ENCODE data around the gene CHRNA1. TPM values are rescaled to one million over a fixed set of nuclear protein-coding genes. Genes with fewer than 3 reads are reported as not detected.
A peak's percentile ranks its signal among the peaks of the same experiment; 100 is the strongest.

CHRNA1 gene
- total RNA-seq, 2 experiments from 2014 or later = not detected

- ATAC-seq = no peak
- peaks cover 38% of the 10 kb centered on the region for H3K4me1 Mint-ChIP-seq
- DNase-seq = no peak
- H3K4me3 Mint-ChIP-seq = no peak overlapping the region
- no peak overlapping the region for H3K27ac Mint-ChIP-seq
- ChIA-PET CTCF (interaction anchor here (0.8 to 2.5 kb wide), 5 partner anchors 10 to 51 kb away, joined by 3 to 14 read pairs (median 5); no protein-coding TSS in a partner anchor), POLR2A (no interaction called here)
- H3K27me3 Mint-ChIP-seq = no peaks in the 10 kb centered on the region
- no peaks in the 10 kb centered on the region for H3K9me3 Mint-ChIP-seq (ENCODE audit: low read depth)
- intact Hi-C loops (cut with DNase I, micrococcal nuclease) = no loop called here
- no peaks in the 10 kb centered on the region for H3K36me3 Mint-ChIP-seq (ENCODE audit: low read depth)
Measured at GRCh38 chr2:174781298-174781697, 17.0 kb upstream of the CHRNA1 start.

DNA sequence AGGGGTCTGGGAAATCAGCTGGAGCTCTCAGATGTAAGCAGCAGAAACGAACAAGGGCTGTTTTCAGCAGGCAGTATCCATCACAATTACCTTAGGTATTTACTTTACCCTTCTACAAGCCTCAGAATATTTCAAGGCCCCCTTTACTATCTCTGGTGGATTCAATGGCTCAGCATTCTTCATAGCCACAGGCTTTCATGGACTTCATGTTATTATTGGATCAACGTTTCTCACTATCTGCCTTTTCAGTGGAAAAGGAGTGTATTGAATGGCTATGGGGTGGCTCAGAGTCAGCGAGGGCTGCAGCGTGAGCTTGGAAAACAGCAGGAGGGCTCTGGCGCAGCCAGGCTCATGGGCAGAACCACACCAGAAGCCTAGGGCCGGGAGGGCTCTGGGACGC, 16.6 kb upstream of the CHRNA1 start:
- POLR2A ChIA-PET = no interaction called here
- Mint-ChIP-seq H3K27ac (no peak overlapping the region), H3K27me3 (no peaks in the 10 kb centered on the region), H3K4me3 (no peak overlapping the region), H3K9me3 (ENCODE audit: low read depth) (no peaks in the 10 kb centered on the region), H3K4me1 (peaks cover 43% of the 10 kb centered on the region), H3K36me3 (ENCODE audit: low read depth) (no peaks in the 10 kb centered on the region)
- intact Hi-C loops (cut with DNase I, micrococcal nuclease) = no loop called here
- CTCF ChIA-PET = interaction anchor here (0.8 to 2.5 kb wide), 5 partner anchors 10 to 51 kb away, joined by 3 to 14 read pairs (median 5); no protein-coding TSS in a partner anchor
- DNase-seq (no peak), ATAC-seq (no peak)

DNA sequence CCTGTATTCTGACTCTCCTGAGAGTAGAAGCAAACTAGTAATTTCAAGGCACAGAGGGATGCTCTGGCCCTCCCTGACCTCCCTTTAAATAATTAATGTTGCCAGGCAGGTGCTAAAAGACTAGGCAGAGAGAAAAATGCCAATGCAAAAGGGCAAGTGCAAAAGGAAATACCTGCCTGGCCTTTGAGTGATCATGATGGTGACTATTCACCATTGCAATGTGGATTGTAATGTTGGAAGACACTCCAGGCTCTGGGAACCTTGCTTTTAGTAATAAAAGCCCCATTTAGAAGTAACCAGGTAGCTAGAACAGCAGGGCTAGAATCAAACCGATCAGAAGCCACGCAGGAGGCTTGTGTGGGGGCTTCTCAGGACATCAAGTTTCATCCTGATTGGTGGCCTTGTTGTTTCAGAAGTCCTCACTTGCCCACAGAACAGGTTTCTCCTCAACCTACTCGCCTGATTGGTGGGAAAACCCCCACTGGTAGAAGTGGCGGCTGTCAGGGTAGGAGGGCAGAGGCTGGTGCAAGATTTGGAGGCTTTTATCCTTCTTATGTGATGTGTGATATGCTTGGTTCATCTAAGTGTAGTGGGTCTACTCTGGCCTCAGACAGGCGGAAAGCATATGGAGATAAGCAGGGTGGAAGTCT, 16.0 kb upstream of the CHRNA1 start:
- peak overlapping the region; percentile 10 for H3K27ac Mint-ChIP-seq
- DNase-seq = no peak
- H3K4me3 Mint-ChIP-seq = no peak overlapping the region
- intact Hi-C loops (cut with DNase I, micrococcal nuclease) = no loop called here
- H3K9me3 Mint-ChIP-seq (ENCODE audit: low read depth) = no peaks in the 10 kb centered on the region
- ATAC-seq = no peak
- POLR2A ChIA-PET = no interaction called here
- no peaks in the 10 kb centered on the region for H3K36me3 Mint-ChIP-seq (ENCODE audit: low read depth)
- H3K27me3 Mint-ChIP-seq = no peaks in the 10 kb centered on the region
- CTCF ChIA-PET = interaction anchor here (1.0 to 2.5 kb wide), 4 partner anchors 31 to 260 kb away, joined by 3 to 14 read pairs (median 3); no protein-coding TSS in a partner anchor
- peaks cover 48% of the 10 kb centered on the region for H3K4me1 Mint-ChIP-seq

DNA sequence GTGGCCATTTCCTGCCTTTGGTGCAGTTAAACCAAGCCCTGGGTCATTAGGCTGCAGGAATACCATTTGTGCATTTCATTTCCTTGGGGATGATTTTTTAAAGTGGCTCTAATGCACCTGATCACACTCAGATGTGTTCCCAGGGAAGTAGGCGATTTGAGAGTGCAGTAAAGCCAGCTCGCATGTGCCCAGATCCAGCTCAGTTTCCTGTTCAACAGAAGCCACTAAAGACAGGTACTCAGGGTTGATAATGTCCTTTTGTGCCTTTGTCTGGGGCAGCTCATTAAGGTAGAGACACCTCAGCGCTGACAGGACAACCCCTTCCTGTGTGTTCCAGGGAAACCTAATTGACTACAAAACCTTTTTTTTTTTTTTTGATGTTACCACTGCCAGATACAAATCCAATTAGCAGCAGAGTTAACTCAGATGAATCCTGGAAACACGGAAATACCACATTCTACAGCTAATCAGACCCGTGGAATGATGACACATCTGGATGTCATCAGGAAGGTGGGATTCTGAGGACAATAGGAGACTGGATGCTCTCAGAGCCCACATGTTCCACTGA, 15.2 kb upstream of the CHRNA1 start:
- Mint-ChIP-seq H3K4me1 (peaks cover 48% of the 10 kb centered on the region), H3K36me3 (ENCODE audit: low read depth) (no peaks in the 10 kb centered on the region), H3K27ac (peak overlapping the region; percentile 73), H3K27me3 (no peaks in the 10 kb centered on the region), H3K9me3 (ENCODE audit: low read depth) (no peaks in the 10 kb centered on the region), H3K4me3 (no peak overlapping the region)
- intact Hi-C loops (cut with DNase I, micrococcal nuclease) = loop anchor here (2.0 to 5.0 kb wide), 4 partner anchors 15 to 388 kb away; partner anchors contain the start of gene ATF2 (in 1 of the 2)
- POLR2A ChIA-PET = no interaction called here
- ATAC-seq (no peak), DNase-seq (no peak)
- CTCF ChIA-PET = interaction anchor here (0.5 to 2.5 kb wide), 6 partner anchors 11 to 261 kb away, joined by 3 to 14 read pairs (median 4); no protein-coding TSS in a partner anchor

- DNase-seq (peak; percentile 86), ATAC-seq (peak; percentile 94)
- Mint-ChIP-seq H3K36me3 (ENCODE audit: low read depth) (no peaks in the 10 kb centered on the region), H3K4me1 (peaks cover 48% of the 10 kb centered on the region), H3K4me3 (peak overlapping the region; percentile 13), H3K27ac (peak overlapping the region; percentile 73), H3K27me3 (no peaks in the 10 kb centered on the region), H3K9me3 (ENCODE audit: low read depth) (no peaks in the 10 kb centered on the region)
- ChIA-PET POLR2A (interaction anchor here (0.6 kb wide), 1 partner anchor 159 kb away, joined by 3 read pairs; no protein-coding TSS in a partner anchor), CTCF (interaction anchor here (0.5 to 4.9 kb wide), 11 partner anchors 9 to 193 kb away, joined by 3 to 38 read pairs (median 4); partner anchors contain the start of gene CHRNA1)
- intact Hi-C loops (cut with DNase I, micrococcal nuclease) = loop anchor here (1.0 to 5.0 kb wide), 7 partner anchors 16 to 389 kb away; partner anchors contain the start of gene ATF2 (in 1 of the 2)
Measured at GRCh38 chr2:174778085-174778981, 14.1 kb upstream of the CHRNA1 start.

DNA sequence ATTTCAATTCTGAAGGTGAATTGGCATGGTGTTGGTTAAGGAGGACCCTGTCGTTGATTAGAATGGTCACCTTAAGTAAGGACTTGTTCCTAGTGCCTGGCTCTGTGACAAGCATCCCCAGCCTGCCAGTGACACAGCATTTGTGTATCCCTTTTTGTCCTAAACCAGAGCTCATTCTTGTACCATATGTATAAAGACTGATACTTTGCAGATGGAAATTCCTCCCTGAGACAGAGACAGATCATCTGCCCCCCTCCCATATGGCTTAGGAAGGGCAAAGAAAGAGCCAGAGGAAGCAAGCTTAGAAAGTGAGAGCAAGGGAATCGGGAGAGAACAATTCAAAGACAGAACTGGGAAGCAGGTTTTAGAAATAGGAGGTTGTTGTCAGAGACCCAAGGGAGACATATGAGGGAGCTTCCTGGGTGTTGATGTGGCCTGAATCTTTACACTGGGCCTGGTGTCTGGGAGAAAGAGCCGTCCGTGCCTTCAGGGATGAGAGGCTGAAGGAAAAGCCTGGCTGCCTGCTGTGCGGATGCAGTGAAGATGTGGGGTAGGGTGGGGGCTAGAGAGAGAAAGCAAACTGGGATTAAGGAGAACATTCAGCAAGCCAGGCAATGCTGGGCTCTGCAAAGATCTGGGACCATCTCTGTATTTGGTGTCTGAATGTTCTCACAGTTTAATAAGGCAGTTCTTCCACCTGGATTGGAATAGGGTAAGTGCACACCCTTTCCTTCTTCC, 13.2 kb upstream of the CHRNA1 start:
- peak overlapping the region; percentile 73 for H3K27ac Mint-ChIP-seq
- no peak overlapping the region for H3K4me3 Mint-ChIP-seq
- H3K36me3 Mint-ChIP-seq (ENCODE audit: low read depth) = no peaks in the 10 kb centered on the region
- intact Hi-C loops (cut with DNase I, micrococcal nuclease) = loop anchor here (1.0 to 5.0 kb wide), 7 partner anchors 17 to 390 kb away; partner anchors contain the start of gene ATF2 (in 1 of the 2)
- DNase-seq (no peak), ATAC-seq (no peak)
- ChIA-PET CTCF (interaction anchor here (0.5 to 4.9 kb wide), 9 partner anchors 8 to 193 kb away, joined by 3 to 38 read pairs (median 3); partner anchors contain the start of gene CHRNA1), POLR2A (interaction anchor here (0.6 kb wide), 1 partner anchor 160 kb away, joined by 3 read pairs; no protein-coding TSS in a partner anchor)
- H3K9me3 Mint-ChIP-seq (ENCODE audit: low read depth) = no peaks in the 10 kb centered on the region
- peaks cover 48% of the 10 kb centered on the region for H3K4me1 Mint-ChIP-seq
- H3K27me3 Mint-ChIP-seq = no peaks in the 10 kb centered on the region

- Mint-ChIP-seq H3K4me1 (peaks cover 51% of the 10 kb centered on the region), H3K27ac (no peak overlapping the region), H3K4me3 (no peak overlapping the region), H3K27me3 (no peaks in the 10 kb centered on the region), H3K36me3 (ENCODE audit: low read depth) (no peaks in the 10 kb centered on the region), H3K9me3 (ENCODE audit: low read depth) (no peaks in the 10 kb centered on the region)
- intact Hi-C loops (cut with DNase I, micrococcal nuclease) = loop anchor here (5.0 kb wide), 2 partner anchors 66 to 391 kb away; partner anchors contain the start of gene ATF2 (in 1 of the 2)
- CTCF ChIA-PET = interaction anchor here (1.0 to 4.9 kb wide), 4 partner anchors 12 to 54 kb away, joined by 3 to 38 read pairs (median 10); partner anchors contain the start of gene CHRNA1
- DNase-seq (no peak), ATAC-seq (no peak)
- POLR2A ChIA-PET = no interaction called here
Measured at GRCh38 chr2:174776675-174777074, 12.4 kb upstream of the CHRNA1 start.

DNA sequence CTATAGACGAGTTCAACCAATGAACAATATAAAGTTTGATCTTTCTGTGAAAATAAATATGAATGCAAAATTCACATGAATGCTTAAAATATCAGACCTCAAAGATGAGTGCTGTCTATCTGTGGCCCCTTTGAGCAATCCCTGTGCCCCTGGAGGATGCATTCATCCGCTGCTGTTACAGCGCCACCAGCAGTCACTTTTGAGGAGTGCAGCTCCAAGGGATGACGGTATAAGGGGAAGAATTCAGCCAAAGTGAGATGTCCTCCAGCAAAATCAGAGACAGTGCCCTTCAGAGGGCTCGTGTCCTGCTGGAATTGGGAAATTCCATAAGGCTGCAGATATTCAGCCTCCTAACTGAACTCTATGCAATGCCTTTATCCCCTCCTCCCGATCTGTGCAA, 12.0 kb upstream of the CHRNA1 start:
- ChIA-PET POLR2A (no interaction called here), CTCF (interaction anchor here (1.0 to 4.9 kb wide), 7 partner anchors 12 to 76 kb away, joined by 3 to 38 read pairs (median 4); partner anchors contain the start of gene CHRNA1)
- DNase-seq (peak; percentile 44), ATAC-seq (no peak)
- no peak overlapping the region for H3K27ac Mint-ChIP-seq
- no peaks in the 10 kb centered on the region for H3K36me3 Mint-ChIP-seq (ENCODE audit: low read depth)
- peaks cover 51% of the 10 kb centered on the region for H3K4me1 Mint-ChIP-seq
- no peak overlapping the region for H3K4me3 Mint-ChIP-seq
- H3K9me3 Mint-ChIP-seq (ENCODE audit: low read depth) = no peaks in the 10 kb centered on the region
- intact Hi-C loops (cut with DNase I, micrococcal nuclease) = loop anchor here (5.0 kb wide), 2 partner anchors 66 to 391 kb away; partner anchors contain the start of gene ATF2 (in 1 of the 2)
- no peaks in the 10 kb centered on the region for H3K27me3 Mint-ChIP-seq

GRCh38 chr2:174775571-174775980, 11.3 kb upstream of the CHRNA1 start:
- H3K27me3 Mint-ChIP-seq = no peaks in the 10 kb centered on the region
- H3K4me3 Mint-ChIP-seq = no peak overlapping the region
- H3K9me3 Mint-ChIP-seq (ENCODE audit: low read depth) = no peaks in the 10 kb centered on the region
- CTCF ChIA-PET = interaction anchor here (0.8 to 4.9 kb wide), 9 partner anchors 11 to 78 kb away, joined by 3 to 38 read pairs (median 5); partner anchors contain the start of gene CHRNA1
- intact Hi-C loops (cut with DNase I, micrococcal nuclease) = loop anchor here (5.0 kb wide), 2 partner anchors 67 to 392 kb away; partner anchors contain the start of gene ATF2 (in 1 of the 2)
- ATAC-seq (no peak), DNase-seq (no peak)
- H3K36me3 Mint-ChIP-seq (ENCODE audit: low read depth) = no peaks in the 10 kb centered on the region
- POLR2A ChIA-PET = interaction anchor here (0.5 to 0.6 kb wide), 2 partner anchors 69 to 80 kb away, joined by 3 read pairs; no protein-coding TSS in a partner anchor
- H3K4me1 Mint-ChIP-seq = peaks cover 50% of the 10 kb centered on the region
- no peak overlapping the region for H3K27ac Mint-ChIP-seq

GRCh38 chr2:174774886-174775285, 10.6 kb upstream of the CHRNA1 start:
- Mint-ChIP-seq H3K9me3 (ENCODE audit: low read depth) (no peaks in the 10 kb centered on the region), H3K4me3 (no peak overlapping the region), H3K36me3 (ENCODE audit: low read depth) (no peaks in the 10 kb centered on the region), H3K27ac (no peak overlapping the region), H3K4me1 (peaks cover 43% of the 10 kb centered on the region), H3K27me3 (no peaks in the 10 kb centered on the region)
- ChIA-PET POLR2A (interaction anchor here (0.6 kb wide), 1 partner anchor 81 kb away, joined by 3 read pairs; no protein-coding TSS in a partner anchor), CTCF (interaction anchor here (1.1 to 4.9 kb wide), 7 partner anchors 11 to 77 kb away, joined by 4 to 38 read pairs (median 5); partner anchors contain the start of gene CHRNA1)
- DNase-seq = no peak
- no peak for ATAC-seq
- intact Hi-C loops (cut with DNase I, micrococcal nuclease) = loop anchor here (5.0 kb wide), 3 partner anchors 67 to 392 kb away; partner anchors contain the start of genes ATF2 (in 1 of the 2) and CHN1 (in 1 of the 2)

All from activated CD4-positive, alpha-beta T cell treated with anti-CD3 and anti-CD28 coated beads for 36 hours (primary cell).